Peyer's patch (tissue), 4 donors: ENCODE measurements around the gene MTA3. TPM values are rescaled to one million over a fixed set of nuclear protein-coding genes. Genes with fewer than 3 reads are reported as not detected.

Source experiments
- DNase-seq, 3 donors: peaks; one replicate each; pipeline ENCODE4 v3.0.0-alpha.2; 2017 to 2019
- H3K27ac ChIP-seq, 4 donors: fragments of 200-600 bp; sonication (generic); one replicate each; pipeline ENCODE4 v1.5.1; 2016 to 2019
- H3K27me3 ChIP-seq, 2 donors: fragments of 200-600 bp; sonication (generic); one replicate each; pipeline ENCODE4 v1.5.1; 2019
- H3K36me3 ChIP-seq, 3 donors: fragments of 200-600 bp; sonication (generic); one replicate each; pipeline ENCODE4 v1.5.1; 2016 to 2019
- H3K4me1 ChIP-seq, 4 donors: fragments of 200-600 bp; sonication (generic); one replicate each; pipeline ENCODE4 v1.5.1; 2016 to 2019
- H3K4me3 ChIP-seq, 4 donors: fragments of 200-600 bp; sonication (generic); 1 replicate in 3 of 4; 2 replicates in 1 of 4; pipeline ENCODE4 v1.5.1; 2016 to 2019; ENCODE audit warnings: mild to moderate bottlenecking in 1 of 4
- H3K9me3 ChIP-seq, 4 donors: fragments of 200-600 bp; sonication (generic); one replicate each; pipeline ENCODE4 v1.5.1; 2016 to 2019; ENCODE audit warnings: mild to moderate bottlenecking in 1 of 4
- CTCF ChIP-seq, 6 experiments: fragments of 450-650 bp in 4 of 6; fragments of 200-600 bp in 2 of 6; sonication (generic) in 1 of 6; IDR thresholded peaks; one replicate each; pipeline ENCODE4 v1.5.1; 2017 to 2019; ENCODE audit warnings: antibody characterized with exemption in 6 of 6, mild to moderate bottlenecking in 3 of 6, moderate library complexity in 1 of 6
- POLR2A ChIP-seq, 2 donors: fragments of 450-650 bp; IDR thresholded peaks; one replicate each; pipeline ENCODE4 v1.5.1; 2017; ENCODE audit warnings: antibody characterized with exemption in 2 of 2, mild to moderate bottlenecking in 2 of 2, moderate library complexity in 2 of 2
- total RNA-seq, 4 donors: library from RNA; depleted of rRNA; stranded (reverse); fragments of >200 nt; gene quantifications; one replicate each; pipeline ENCODE4 v1.1.0, GENCODE V29; 2016

Gene MTA3
- total RNA-seq, 4 donors from 2014 or later, result 20.0 to 87.5 (median 34.2) TPM

GRCh38 chr2:42789751-42790150, 221.3 kb downstream of the MTA3 start:
- peaks cover 0 to 8% (median 4%) of the 10 kb centered on the region in 4 donors for H3K4me1 ChIP-seq
- DNase-seq, result peak in 1 of 3 donors; percentile 39
- no peaks in the 10 kb centered on the region for H3K36me3 ChIP-seq
- H3K9me3 ChIP-seq, result no peaks in the 10 kb centered on the region
- TF ChIP-seq POLR2A (IDR thresholded peaks at IDR 0.05) (no peak), CTCF (IDR thresholded peaks at IDR 0.05) (no peak)
- H3K4me3 ChIP-seq, result no peak overlapping the region
- H3K27ac ChIP-seq, result no peak overlapping the region
- no peaks in the 10 kb centered on the region for H3K27me3 ChIP-seq

- Histone ChIP-seq H3K4me3 (peak overlapping the region; percentile 55 to 89 (median 68)), H3K9me3 (no peaks in the 10 kb centered on the region), H3K4me1 (peaks cover 0 to 8% (median 4%) of the 10 kb centered on the region in 4 donors), H3K27ac (peak overlapping the region; percentile 84 to 92 (median 88)), H3K36me3 (no peaks in the 10 kb centered on the region), H3K27me3 (no peaks in the 10 kb centered on the region)
- DNase-seq, result peak in 1 of 3 donors; percentile 45
- TF ChIP-seq POLR2A (IDR thresholded peaks at IDR 0.05) (no peak), CTCF (IDR thresholded peaks at IDR 0.05) (no peak)
Measured at GRCh38 chr2:42791606-42792005, 223.2 kb downstream of the MTA3 start.

GRCh38 chr2:42792087-42792582, 223.7 kb downstream of the MTA3 start:
- no peaks in the 10 kb centered on the region for H3K36me3 ChIP-seq
- TF ChIP-seq POLR2A (IDR thresholded peaks at IDR 0.05) (no peak), CTCF (IDR thresholded peaks at IDR 0.05) (no peak)
- H3K27me3 ChIP-seq, result no peaks in the 10 kb centered on the region
- H3K9me3 ChIP-seq, result no peaks in the 10 kb centered on the region
- H3K27ac ChIP-seq, result peak overlapping the region; percentile 84 to 92 (median 88)
- peaks cover 0 to 8% (median 4%) of the 10 kb centered on the region in 4 donors for H3K4me1 ChIP-seq
- peak in 1 of 3 donors; percentile 43 for DNase-seq
- peak overlapping the region; percentile 55 to 89 (median 68) for H3K4me3 ChIP-seq

- DNase-seq, result peak; percentile 50 to 92 (median 85)
- H3K9me3 ChIP-seq, result no peaks in the 10 kb centered on the region
- TF ChIP-seq CTCF (IDR thresholded peaks at IDR 0.05) (peak in 1 of 6 experiments; percentile 17), POLR2A (IDR thresholded peaks at IDR 0.05) (peak; percentile 88 to 95)
- peak within 1 kb of the TSS; percentile 55 to 89 (median 68) for H3K4me3 ChIP-seq
- H3K27me3 ChIP-seq, result no peaks in the 10 kb centered on the region
- H3K27ac ChIP-seq, result peak within 1 kb of the TSS; percentile 84 to 92 (median 88)
- H3K36me3 ChIP-seq, result no peaks in the 10 kb centered on the region
- peaks cover 0 to 8% (median 4%) of the 10 kb centered on the region in 4 donors for H3K4me1 ChIP-seq
Measured at GRCh38 chr2:42792583-42793333, 224.3 kb downstream of the MTA3 start, which contains the start of gene HAAO. TSS of gene HAAO (minus strand) at chr2:42792583. CDS start at chr2:42792536, 47 bp downstream.

GRCh38 chr2:42793334-42794270, 225.2 kb downstream of the MTA3 start:
- Histone ChIP-seq H3K27me3 (no peaks in the 10 kb centered on the region), H3K36me3 (no peaks in the 10 kb centered on the region), H3K4me3 (peak overlapping the region; percentile 55 to 89 (median 68)), H3K9me3 (no peaks in the 10 kb centered on the region), H3K27ac (peak overlapping the region; percentile 84 to 92 (median 88)), H3K4me1 (peaks cover 0 to 8% (median 4%) of the 10 kb centered on the region in 4 donors)
- peak in 1 of 3 donors; percentile 44 for DNase-seq
- TF ChIP-seq POLR2A (IDR thresholded peaks at IDR 0.05) (no peak), CTCF (IDR thresholded peaks at IDR 0.05) (no peak)
